ENCODE results near the gene CHRNB1. TPM values are rescaled to one million over a fixed set of nuclear protein-coding genes. Genes with fewer than 3 reads are reported as not detected.

The CHRNB1 gene
- total RNA-seq, 2 experiments from 2014 or later, result 13.2 to 13.4 TPM

DNA sequence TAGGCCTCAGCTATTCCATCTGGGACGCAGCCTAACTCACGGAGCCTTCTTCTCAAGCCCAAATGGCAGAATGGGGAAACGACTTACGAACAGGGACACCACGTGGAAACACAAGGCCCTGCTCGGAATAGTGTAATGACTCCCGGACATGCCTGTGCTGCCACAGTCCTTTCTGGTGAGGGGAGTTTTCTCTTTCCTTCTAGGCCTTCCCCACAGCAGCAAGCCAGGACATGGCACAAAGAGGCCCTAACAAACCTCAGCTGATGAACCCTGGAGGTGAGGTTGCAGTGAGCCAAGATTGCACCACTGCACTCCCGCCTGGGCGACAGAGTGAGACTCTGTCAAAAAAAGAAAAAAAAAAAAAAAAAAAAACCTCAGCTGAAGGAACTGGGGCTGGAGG is 19.2 kb downstream of the CHRNB1 start:
- no peak overlapping the region for H3K27ac ChIP-seq (ENCODE audit: low read depth, low read length, poor library complexity, severe bottlenecking)
- no peaks in the 10 kb centered on the region for H3K9me3 ChIP-seq (ENCODE audit: low read length)
- H3K36me3 ChIP-seq (ENCODE audit: insufficient read depth, low read length), result no peaks in the 10 kb centered on the region
- ChIA-PET POLR2A (interaction anchor here (0.5 kb wide), 1 partner anchor 8 kb away, joined by 4 read pairs; no protein-coding TSS in a partner anchor), CTCF (ENCODE audit: unreplicated experiment) (no interaction called here)
- no peak overlapping the region for H3K4me3 ChIP-seq (ENCODE audit: low read depth, low read length, poor library complexity, severe bottlenecking)
- H3K9me2 ChIP-seq (ENCODE audit: insufficient read depth, low read length), result no peaks in the 10 kb centered on the region
- TF ChIP-seq, protein P1, sequence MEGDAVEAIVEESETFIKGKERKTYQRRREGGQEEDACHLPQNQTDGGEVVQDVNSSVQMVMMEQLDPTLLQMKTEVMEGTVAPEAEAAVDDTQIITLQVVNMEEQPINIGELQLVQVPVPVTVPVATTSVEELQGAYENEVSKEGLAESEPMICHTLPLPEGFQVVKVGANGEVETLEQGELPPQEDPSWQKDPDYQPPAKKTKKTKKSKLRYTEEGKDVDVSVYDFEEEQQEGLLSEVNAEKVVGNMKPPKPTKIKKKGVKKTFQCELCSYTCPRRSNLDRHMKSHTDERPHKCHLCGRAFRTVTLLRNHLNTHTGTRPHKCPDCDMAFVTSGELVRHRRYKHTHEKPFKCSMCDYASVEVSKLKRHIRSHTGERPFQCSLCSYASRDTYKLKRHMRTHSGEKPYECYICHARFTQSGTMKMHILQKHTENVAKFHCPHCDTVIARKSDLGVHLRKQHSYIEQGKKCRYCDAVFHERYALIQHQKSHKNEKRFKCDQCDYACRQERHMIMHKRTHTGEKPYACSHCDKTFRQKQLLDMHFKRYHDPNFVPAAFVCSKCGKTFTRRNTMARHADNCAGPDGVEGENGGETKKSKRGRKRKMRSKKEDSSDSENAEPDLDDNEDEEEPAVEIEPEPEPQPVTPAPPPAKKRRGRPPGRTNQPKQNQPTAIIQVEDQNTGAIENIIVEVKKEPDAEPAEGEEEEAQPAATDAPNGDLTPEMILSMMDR (conservative IDR thresholded peaks at IDR 0.05; ENCODE audit: low read length), result no peak
- TF ChIP-seq EZH2phosphoT487 (IDR thresholded peaks at IDR 0.05; ENCODE audit: borderline replicate concordance, low read depth, low read length), result no peak
- no peak for DNase-seq (ENCODE audit: low spot score)
- intact Hi-C loops (cut with micrococcal nuclease; ENCODE audit: unreplicated experiment), result no loop called here
- no peak overlapping the region for H3K4me2 ChIP-seq (ENCODE audit: low read length)
- H2AFZ ChIP-seq (ENCODE audit: low read length), result no peak overlapping the region
- H3K4me1 ChIP-seq (ENCODE audit: insufficient read depth, low read length, poor library complexity, severe bottlenecking), result peaks cover 21% of the 10 kb centered on the region
- no peaks in the 10 kb centered on the region for H4K20me1 ChIP-seq (ENCODE audit: insufficient read depth, low read length)
- no peaks in the 10 kb centered on the region for H3K79me2 ChIP-seq (ENCODE audit: insufficient read depth, low read depth, low read length)
- BruUV-seq (replicated peaks), result no TSS peak

GRCh38 chr17:7465597-7466275 is 20.9 kb downstream of the CHRNB1 start:
- DNase-seq (ENCODE audit: low spot score), result no peak
- no peaks in the 10 kb centered on the region for H3K79me2 ChIP-seq (ENCODE audit: insufficient read depth, low read depth, low read length)
- H3K9me3 ChIP-seq (ENCODE audit: low read length), result no peaks in the 10 kb centered on the region
- no peaks in the 10 kb centered on the region for H3K9me2 ChIP-seq (ENCODE audit: insufficient read depth, low read length)
- H4K20me1 ChIP-seq (ENCODE audit: insufficient read depth, low read length), result no peaks in the 10 kb centered on the region
- no peaks in the 10 kb centered on the region for H3K36me3 ChIP-seq (ENCODE audit: insufficient read depth, low read length)
- BruUV-seq (replicated peaks), result no TSS peak
- CTCF ChIA-PET (ENCODE audit: unreplicated experiment), result interaction anchor here (0.6 kb wide), 1 partner anchor 209 kb away, joined by 4 read pairs; no protein-coding TSS in a partner anchor
- H2AFZ ChIP-seq (ENCODE audit: low read length), result no peak overlapping the region
- H3K4me3 ChIP-seq (ENCODE audit: low read depth, low read length, poor library complexity, severe bottlenecking), result no peak overlapping the region
- H3K4me2 ChIP-seq (ENCODE audit: low read length), result no peak overlapping the region
- H3K4me1 ChIP-seq (ENCODE audit: insufficient read depth, low read length, poor library complexity, severe bottlenecking), result peaks cover 15% of the 10 kb centered on the region
- H3K27ac ChIP-seq (ENCODE audit: low read depth, low read length, poor library complexity, severe bottlenecking), result no peak overlapping the region
- TF ChIP-seq EZH2phosphoT487 (IDR thresholded peaks at IDR 0.05; ENCODE audit: borderline replicate concordance, low read depth, low read length), result no peak
- TF ChIP-seq, protein P1 (conservative IDR thresholded peaks at IDR 0.05; ENCODE audit: low read length), result no peak
- POLR2A ChIA-PET, result no interaction called here
- intact Hi-C loops (cut with micrococcal nuclease; ENCODE audit: unreplicated experiment), result no loop called here

GRCh38 chr17:7466318-7466638 is 21.4 kb downstream of the CHRNB1 start:
- POLR2A ChIA-PET, result no interaction called here
- H3K4me1 ChIP-seq (ENCODE audit: insufficient read depth, low read length, poor library complexity, severe bottlenecking), result peaks cover 15% of the 10 kb centered on the region
- no TSS peak for BruUV-seq (replicated peaks)

More at GRCh38 chr17:7466318-7466638, 21.4 kb downstream of the CHRNB1 start:
- H3K36me3 ChIP-seq (ENCODE audit: insufficient read depth, low read length), result no peaks in the 10 kb centered on the region
- H3K9me2 ChIP-seq (ENCODE audit: insufficient read depth, low read length), result no peaks in the 10 kb centered on the region
- no peak overlapping the region for H2AFZ ChIP-seq (ENCODE audit: low read length)
- no peak overlapping the region for H3K4me3 ChIP-seq (ENCODE audit: low read depth, low read length, poor library complexity, severe bottlenecking)
- no peak overlapping the region for H3K27ac ChIP-seq (ENCODE audit: low read depth, low read length, poor library complexity, severe bottlenecking)
- TF ChIP-seq EZH2phosphoT487 (IDR thresholded peaks at IDR 0.05; ENCODE audit: borderline replicate concordance, low read depth, low read length), result no peak
- TF ChIP-seq, protein P1 (conservative IDR thresholded peaks at IDR 0.05; ENCODE audit: low read length), result no peak
- H3K4me2 ChIP-seq (ENCODE audit: low read length), result no peak overlapping the region
- CTCF ChIA-PET (ENCODE audit: unreplicated experiment), result no interaction called here
- intact Hi-C loops (cut with micrococcal nuclease; ENCODE audit: unreplicated experiment), result no loop called here
- H3K9me3 ChIP-seq (ENCODE audit: low read length), result no peaks in the 10 kb centered on the region
- no peaks in the 10 kb centered on the region for H3K79me2 ChIP-seq (ENCODE audit: insufficient read depth, low read depth, low read length)
- no peaks in the 10 kb centered on the region for H4K20me1 ChIP-seq (ENCODE audit: insufficient read depth, low read length)
- DNase-seq (ENCODE audit: low spot score), result no peak

Data from OCI-LY7 (cell line).